Measurements from ENCODE around the gene TMEM52. TPM values are rescaled to one million over a fixed set of nuclear protein-coding genes. Genes with fewer than 3 reads are reported as not detected.

Gene TMEM52
- total and polyA plus RNA-seq, 4 donors = 2.6 to 13.1 (median 3.0) TPM

DNA sequence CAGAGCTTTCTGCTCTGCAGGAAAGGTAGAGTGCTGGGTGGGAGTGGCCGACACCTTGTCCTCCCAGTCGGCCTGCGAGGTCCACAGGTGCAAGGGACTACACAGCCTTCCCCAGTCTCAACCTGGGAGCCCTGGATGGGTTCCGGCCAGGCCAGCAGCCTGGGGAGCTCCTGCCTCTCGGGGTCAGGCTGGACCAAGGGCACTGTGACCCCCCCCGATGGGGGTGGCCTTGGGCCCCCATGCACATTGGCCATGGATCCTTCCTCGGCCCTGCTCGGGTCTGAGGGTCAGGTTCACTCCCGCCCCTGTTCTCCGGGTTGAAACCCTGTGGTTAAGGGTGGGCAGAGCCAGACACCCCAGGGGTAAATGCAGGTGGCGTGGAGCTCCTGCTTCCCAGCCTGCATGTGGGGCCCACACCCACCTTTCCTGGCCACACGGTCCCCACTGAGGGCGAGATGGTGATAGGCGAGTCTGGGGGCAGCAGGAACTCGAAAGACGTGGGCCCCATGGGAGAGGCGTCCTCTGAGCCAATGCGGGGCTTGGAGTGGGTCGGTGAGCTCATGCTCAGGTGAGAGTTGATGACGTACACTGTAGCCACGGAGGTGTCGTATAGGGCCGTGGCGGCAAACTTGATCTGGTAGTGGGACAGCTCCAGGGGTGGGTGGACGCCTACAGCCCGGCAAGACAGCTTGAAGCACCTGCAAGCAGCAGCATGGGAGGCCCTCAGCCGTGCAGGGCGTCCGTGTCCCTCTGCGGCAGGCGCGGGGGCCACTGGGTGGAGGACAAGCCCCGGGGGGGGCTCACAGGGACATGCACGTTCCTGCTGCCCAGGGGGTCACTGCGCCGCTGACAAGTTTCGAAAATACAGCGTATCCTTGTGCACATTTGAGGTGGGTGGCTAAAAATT lies 10.8 kb upstream of the TMEM52 start:
- no peaks in the 10 kb centered on the region for H3K36me3 ChIP-seq (ENCODE audit: control insufficient read depth in 4 of 4, insufficient read depth in 3 of 4, low read depth in 1 of 4, low read length in 3 of 4)
- no peak overlapping the region for H3K9ac ChIP-seq (ENCODE audit: low read depth in 1 of 2, low read length in 2 of 2)
- no peak for DNase-seq (ENCODE audit: low spot score)
- 91% methylated on average over 38 of the region's 38 CpGs for WGBS
- TF ChIP-seq FOXA2 (IDR thresholded peaks at IDR 0.05) (no peak), CTCF (IDR thresholded peaks at IDR 0.05; ENCODE audit: low read depth, low read length, missing input control) (no peak), GABPA (IDR thresholded peaks at IDR 0.05 in 1 of 2, conservative IDR thresholded peaks at IDR 0.05 in 1 of 2) (no peak), RAD21 (IDR thresholded peaks at IDR 0.05) (no peak), ZBTB33 (IDR thresholded peaks at IDR 0.05) (no peak), ATF3 (IDR thresholded peaks at IDR 0.05) (no peak), SP1 (IDR thresholded peaks at IDR 0.05) (no peak), HNF4A (conservative IDR thresholded peaks at IDR 0.05) (no peak), JUND (IDR thresholded peaks at IDR 0.05) (no peak)
- TF ChIP-seq, protein P1, sequence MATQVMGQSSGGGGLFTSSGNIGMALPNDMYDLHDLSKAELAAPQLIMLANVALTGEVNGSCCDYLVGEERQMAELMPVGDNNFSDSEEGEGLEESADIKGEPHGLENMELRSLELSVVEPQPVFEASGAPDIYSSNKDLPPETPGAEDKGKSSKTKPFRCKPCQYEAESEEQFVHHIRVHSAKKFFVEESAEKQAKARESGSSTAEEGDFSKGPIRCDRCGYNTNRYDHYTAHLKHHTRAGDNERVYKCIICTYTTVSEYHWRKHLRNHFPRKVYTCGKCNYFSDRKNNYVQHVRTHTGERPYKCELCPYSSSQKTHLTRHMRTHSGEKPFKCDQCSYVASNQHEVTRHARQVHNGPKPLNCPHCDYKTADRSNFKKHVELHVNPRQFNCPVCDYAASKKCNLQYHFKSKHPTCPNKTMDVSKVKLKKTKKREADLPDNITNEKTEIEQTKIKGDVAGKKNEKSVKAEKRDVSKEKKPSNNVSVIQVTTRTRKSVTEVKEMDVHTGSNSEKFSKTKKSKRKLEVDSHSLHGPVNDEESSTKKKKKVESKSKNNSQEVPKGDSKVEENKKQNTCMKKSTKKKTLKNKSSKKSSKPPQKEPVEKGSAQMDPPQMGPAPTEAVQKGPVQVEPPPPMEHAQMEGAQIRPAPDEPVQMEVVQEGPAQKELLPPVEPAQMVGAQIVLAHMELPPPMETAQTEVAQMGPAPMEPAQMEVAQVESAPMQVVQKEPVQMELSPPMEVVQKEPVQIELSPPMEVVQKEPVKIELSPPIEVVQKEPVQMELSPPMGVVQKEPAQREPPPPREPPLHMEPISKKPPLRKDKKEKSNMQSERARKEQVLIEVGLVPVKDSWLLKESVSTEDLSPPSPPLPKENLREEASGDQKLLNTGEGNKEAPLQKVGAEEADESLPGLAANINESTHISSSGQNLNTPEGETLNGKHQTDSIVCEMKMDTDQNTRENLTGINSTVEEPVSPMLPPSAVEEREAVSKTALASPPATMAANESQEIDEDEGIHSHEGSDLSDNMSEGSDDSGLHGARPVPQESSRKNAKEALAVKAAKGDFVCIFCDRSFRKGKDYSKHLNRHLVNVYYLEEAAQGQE (IDR thresholded peaks at IDR 0.05) = no peak
- H3K4me1 ChIP-seq (ENCODE audit: control insufficient read depth in 4 of 4, insufficient read depth in 4 of 4, low read length in 3 of 4) = peaks cover 4 to 13% (median 8%) of the 10 kb centered on the region in 4 donors
- no peaks in the 10 kb centered on the region for H3K27me3 ChIP-seq (ENCODE audit: control insufficient read depth in 4 of 4, insufficient read depth in 4 of 4, low read length in 3 of 4)
- H3K27ac ChIP-seq (ENCODE audit: low read depth in 1 of 2, low read length in 2 of 2) = no peak overlapping the region
- no peaks in the 10 kb centered on the region for H3K9me3 ChIP-seq (ENCODE audit: control insufficient read depth in 4 of 4, low read length in 3 of 4)
- no peak overlapping the region for H3K4me3 ChIP-seq (ENCODE audit: low read depth in 1 of 3, low read length in 3 of 3)

- Histone ChIP-seq H3K36me3 (ENCODE audit: control insufficient read depth in 4 of 4, insufficient read depth in 3 of 4, low read depth in 1 of 4, low read length in 3 of 4) (no peaks in the 10 kb centered on the region), H3K27ac (ENCODE audit: low read depth in 1 of 2, low read length in 2 of 2) (no peak overlapping the region), H3K9ac (ENCODE audit: low read depth in 1 of 2, low read length in 2 of 2) (no peak overlapping the region), H3K27me3 (ENCODE audit: control insufficient read depth in 4 of 4, insufficient read depth in 4 of 4, low read length in 3 of 4) (no peaks in the 10 kb centered on the region), H3K9me3 (ENCODE audit: control insufficient read depth in 4 of 4, low read length in 3 of 4) (no peaks in the 10 kb centered on the region), H3K4me1 (ENCODE audit: control insufficient read depth in 4 of 4, insufficient read depth in 4 of 4, low read length in 3 of 4) (peaks cover 4 to 13% (median 8%) of the 10 kb centered on the region in 4 donors), H3K4me3 (ENCODE audit: low read depth in 1 of 3, low read length in 3 of 3) (no peak overlapping the region)
- WGBS = 80% methylated on average over 10 of the region's 10 CpGs
- DNase-seq (ENCODE audit: low spot score) = no peak
- no peak for TF ChIP-seq RXRA (IDR thresholded peaks at IDR 0.05)
- TF ChIP-seq ATF3 (IDR thresholded peaks at IDR 0.05) = no peak
- no peak for TF ChIP-seq HNF4A (conservative IDR thresholded peaks at IDR 0.05)
- TF ChIP-seq JUND (IDR thresholded peaks at IDR 0.05) = no peak
- TF ChIP-seq, protein P1 (IDR thresholded peaks at IDR 0.05) = no peak
- TF ChIP-seq SP1 (IDR thresholded peaks at IDR 0.05) = no peak
- TF ChIP-seq RAD21 (IDR thresholded peaks at IDR 0.05) = no peak
- TF ChIP-seq NR2F2 (IDR thresholded peaks at IDR 0.05) = no peak
- TF ChIP-seq ZBTB33 (IDR thresholded peaks at IDR 0.05) = no peak
- TF ChIP-seq TAF1 (conservative IDR thresholded peaks at IDR 0.05) = no peak
Measured at GRCh38 chr1:1929102-1929638, 10.1 kb upstream of the TMEM52 start.
